HG02623 (cell line): ENCODE results near the gene PIK3C2B.

Source experiments
- ATAC-seq: cut with Tn5 transposase; IDR thresholded peaks from one replicate; pipeline ENCODE4 v1.9.1; 2021; ENCODE audit warnings: moderate library complexity; ENCODE audit not compliant: unreplicated experiment

Gene PIK3C2B

GRCh38 chr1:204447190-204447589 lies 47.4 kb downstream of the PIK3C2B start:
- ATAC-seq = no peak

- peak; percentile 43 for ATAC-seq
These were observed 48.0 kb downstream of the PIK3C2B start for GRCh38 chr1:204446413-204447111.

GRCh38 chr1:204445860-204446412 lies 48.7 kb downstream of the PIK3C2B start:
- no peak for ATAC-seq
